GM19193 (cell line): ENCODE results near the gene CALHM2.
A peak's percentile ranks its signal among the peaks of the same experiment; 100 is the strongest.

ENCODE experiments used
- POLR2A ChIP-seq: IDR thresholded peaks from 4 replicates; pipeline ENCODE4 v1.6.1; 2011; ENCODE audit not compliant: insufficient read depth, insufficient read length; ENCODE audit errors: extremely low read depth

Gene CALHM2

GRCh38 chr10:103481974-103482531, 29.9 kb upstream of the CALHM2 start:
- no peak for TF ChIP-seq POLR2A

GRCh38 chr10:103480521-103480920, 28.4 kb upstream of the CALHM2 start:
- no peak for TF ChIP-seq POLR2A

- TF ChIP-seq POLR2A, result no peak
Observed at GRCh38 chr10:103479135-103479534, 27.0 kb upstream of the CALHM2 start, which contains the start of gene CALHM3. Gene CALHM3 (minus strand): TSS chr10:103479240. CDS start chr10:103479032, 208 bp downstream.

- no peak for TF ChIP-seq POLR2A
Observed at GRCh38 chr10:103478671-103479070, 26.5 kb upstream of the CALHM2 start.

GRCh38 chr10:103476046-103476768, 24.0 kb upstream of the CALHM2 start:
- no peak for TF ChIP-seq POLR2A

- no peak for TF ChIP-seq POLR2A
Observed at GRCh38 chr10:103475437-103475836, 23.3 kb upstream of the CALHM2 start.

GRCh38 chr10:103474077-103474476, 21.9 kb upstream of the CALHM2 start:
- no peak for TF ChIP-seq POLR2A

GRCh38 chr10:103473261-103473671, 21.1 kb upstream of the CALHM2 start:
- TF ChIP-seq POLR2A, result no peak

- TF ChIP-seq POLR2A, result peak; percentile 57
Observed at GRCh38 chr10:103472005-103472404, 19.8 kb upstream of the CALHM2 start.

GRCh38 chr10:103470761-103471653, 18.8 kb upstream of the CALHM2 start:
- TF ChIP-seq POLR2A, result peak; percentile 67

GRCh38 chr10:103469201-103469600, 17.0 kb upstream of the CALHM2 start:
- TF ChIP-seq POLR2A, result no peak

- no peak for TF ChIP-seq POLR2A
Observed at GRCh38 chr10:103467406-103467805, 15.2 kb upstream of the CALHM2 start.

- TF ChIP-seq POLR2A, result no peak
Observed at GRCh38 chr10:103466734-103467133, 14.6 kb upstream of the CALHM2 start.

GRCh38 chr10:103465411-103466179, 13.4 kb upstream of the CALHM2 start:
- TF ChIP-seq POLR2A, result no peak

- TF ChIP-seq POLR2A, result no peak
Observed at GRCh38 chr10:103463499-103463898, 11.3 kb upstream of the CALHM2 start.
